Pancreas (tissue), 10 donors: ENCODE data around the gene OBSCN. TPM values are rescaled to one million over a fixed set of nuclear protein-coding genes. Genes with fewer than 3 reads are reported as not detected.

Experiments used
- ATAC-seq, 4 donors: fragments of 200-7000 bp; cut with Tn5 transposase; one replicate each; pipeline versions ENCODE4 v1.8.0 to v1.9.1; 2020; ENCODE audit warnings: mild to moderate bottlenecking in 4 of 4, moderate library complexity in 4 of 4
- DNase-seq, 6 donors: peaks; one replicate each; pipeline ENCODE4 v3.0.0-alpha.2; 2020
- FAIRE-seq: peaks from 2 replicates; lab custom pipeline; 2012; peaks lifted over from hg19 to GRCh38; lab: Jason Lieb, UNC
- H3K27ac ChIP-seq, 4 donors: fragments of 200-600 bp; sonication (generic); 1 replicate in 3 of 4; 2 replicates in 1 of 4; pipeline versions ENCODE4 v1.5.0 to v1.8.0; 2020
- H3K27me3 ChIP-seq, 4 donors: fragments of 200-600 bp; one replicate each; pipeline ENCODE4 v1.8.0; 2021
- H3K36me3 ChIP-seq, 3 donors: fragments of 200-600 bp; sonication (generic) in 1 of 3; one replicate each; pipeline versions ENCODE4 v1.5.0 to v1.8.0; 2020 to 2021
- H3K4me1 ChIP-seq, 3 donors: fragments of 200-600 bp; one replicate each; pipeline ENCODE4 v1.8.0; 2021
- H3K4me3 ChIP-seq, 4 donors: fragments of 200-600 bp; sonication (generic) in 2 of 4; one replicate each; pipeline versions ENCODE4 v1.5.0 to v1.8.0; 2020 to 2021
- H3K9me3 ChIP-seq, 4 donors: fragments of 200-600 bp; one replicate each; pipeline ENCODE4 v1.8.0; 2021
- CTCF ChIP-seq, 4 donors: fragments of 200-600 bp; sonication (generic) in 3 of 4; IDR thresholded peaks; one replicate each; pipeline versions ENCODE4 v1.5.0 to v1.8.0; 2021; ENCODE audit warnings: antibody characterized with exemption in 4 of 4
- WGBS, 2 donors: extraction: QIAGEN DNeasy Blood & Tissue Kit; methylation state at CpG; one replicate each; pipeline ENCODE4 v1.1.7; 2013; 5-methylcytosine and 5-hydroxymethylcytosine counted together
- intact Hi-C, 3 donors: fragments of 100-400 bp; cut with DNase I; formaldehyde crosslinking; loops; one replicate each; pipeline versions ENCODE4 v1.11.1 to v1.14.2; 2022
- polyA plus RNA-seq, 2 donors: library from polyadenylated mRNA; stranded (reverse); fragments of 200-250 nt; gene quantifications; one replicate each; pipeline ENCODE4 v1.2.3, GENCODE V29; 2013
- total RNA-seq, 6 donors: library from RNA; stranded (reverse); fragmentation: NEBNext Ultra II Directional in 4 of 6; extraction: Animal tissue kit (Norgen Biotek cat#: 25700) in 4 of 6; gene quantifications; one replicate each; pipeline versions ENCODE4 v1.2.1 to v1.2.4, GENCODE V29; 2021 to 2023
- donor health status: healthy with polysubstance abuse.
- donor health status: DM: no; HTN: no; CAD: no; lungs with moderate emphysema.
- donor health status: DM: no; HTN: no; CAD: no.
- donor health status: control.
- donor health status: control.
- donor health status: Bipolar disorder and iron deficiency.
- donor health status: DM: yes; HTN: yes; CAD: no.
- donor health status: DM: no; HTN: no; CAD: no.
- donor health status: DM: no; HTN: no; CAD: no.
- donor health status: DM: yes; HTN: yes; CAD: no.

Gene OBSCN
- total and polyA plus RNA-seq, 8 donors = 7.9 to 61.4 (median 11.3) TPM

GRCh38 chr1:228349701-228350171, 141.9 kb downstream of the OBSCN start:
- intact Hi-C loops = no loop called here
- Histone ChIP-seq H3K9me3 (no peaks in the 10 kb centered on the region), H3K27me3 (no peaks in the 10 kb centered on the region), H3K4me1 (no peaks in the 10 kb centered on the region), H3K4me3 (no peak overlapping the region), H3K27ac (no peak overlapping the region), H3K36me3 (no peaks in the 10 kb centered on the region)
- TF ChIP-seq CTCF (IDR thresholded peaks at IDR 0.05) = no peak
- ATAC-seq (no peak), FAIRE-seq (no peak), DNase-seq (peak in 3 of 6 donors; percentile 16 to 50 (median 42))
- WGBS, 2 donors = 85 to 93% methylated on average over 13 to 15 of the region's 15 CpGs

- ATAC-seq (no peak), DNase-seq (no peak), FAIRE-seq (no peak)
- no peaks in the 10 kb centered on the region for H3K27me3 ChIP-seq
- intact Hi-C loops = no loop called here
- H3K9me3 ChIP-seq = no peaks in the 10 kb centered on the region
- H3K36me3 ChIP-seq = no peaks in the 10 kb centered on the region
- no peak overlapping the region for H3K4me3 ChIP-seq
- TF ChIP-seq CTCF (IDR thresholded peaks at IDR 0.05) = no peak
- no peaks in the 10 kb centered on the region for H3K4me1 ChIP-seq
- H3K27ac ChIP-seq = no peak overlapping the region
- WGBS, 2 donors = 80 to 96% methylated on average over 1 of the region's 1 CpG
These were observed 142.4 kb downstream of the OBSCN start for GRCh38 chr1:228350179-228350742.

- Histone ChIP-seq H3K36me3 (no peaks in the 10 kb centered on the region), H3K27ac (no peak overlapping the region), H3K27me3 (no peaks in the 10 kb centered on the region), H3K9me3 (no peaks in the 10 kb centered on the region), H3K4me3 (no peak overlapping the region), H3K4me1 (no peaks in the 10 kb centered on the region)
- ATAC-seq (no peak), FAIRE-seq (no peak), DNase-seq (peak in 4 of 6 donors; percentile 0 to 56 (median 32))
- 83 to 92% methylated on average over 34 to 37 of the region's 37 CpGs for WGBS, 2 donors
- no peak for TF ChIP-seq CTCF (IDR thresholded peaks at IDR 0.05)
- intact Hi-C loops = no loop called here
These were observed 143.3 kb downstream of the OBSCN start for GRCh38 chr1:228350831-228351781.

- Histone ChIP-seq H3K9me3 (no peaks in the 10 kb centered on the region), H3K4me1 (no peaks in the 10 kb centered on the region), H3K27me3 (no peaks in the 10 kb centered on the region), H3K4me3 (no peak overlapping the region), H3K27ac (no peak overlapping the region), H3K36me3 (no peaks in the 10 kb centered on the region)
- TF ChIP-seq CTCF (IDR thresholded peaks at IDR 0.05) = no peak
- intact Hi-C loops = no loop called here
- DNase-seq (peak in 3 of 6 donors; percentile 23 to 64 (median 49)), FAIRE-seq (no peak), ATAC-seq (no peak)
- WGBS, 2 donors = 80 to 87% methylated on average over 13 of the region's 13 CpGs
These were observed 144.0 kb downstream of the OBSCN start for GRCh38 chr1:228351850-228352249.
